ENCODE results near the gene BIRC6.
A peak's percentile ranks its signal among the peaks of the same experiment; 100 is the strongest.

Gene BIRC6

DNA sequence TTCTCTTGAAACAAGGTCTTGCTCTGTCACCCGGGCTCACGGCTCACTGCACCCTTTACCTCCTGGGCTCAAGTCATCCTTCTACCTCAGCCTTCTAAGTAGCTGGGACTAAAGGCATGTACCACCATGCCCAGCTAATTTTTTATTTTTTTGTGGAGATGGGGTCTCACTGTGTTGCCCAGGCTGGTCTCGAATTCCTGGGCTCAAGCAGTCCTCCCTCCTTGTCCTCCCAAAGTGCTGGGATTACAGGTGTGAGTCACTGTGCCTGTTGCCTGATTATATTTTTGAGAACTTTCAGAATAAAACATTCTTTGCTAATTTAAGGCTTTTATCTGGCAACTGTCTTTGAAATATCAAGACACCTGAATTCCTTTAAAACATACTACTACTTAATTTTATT is 47.9 kb downstream of the BIRC6 start:
- no peak for ATAC-seq
- TF ChIP-seq ZFP3 (CRISPR knock-in tag; IDR thresholded peaks at IDR 0.05) (no peak), ZFP30 (CRISPR knock-in tag; IDR thresholded peaks at IDR 0.05) (no peak), PPARA (CRISPR knock-in tag; IDR thresholded peaks at IDR 0.05; ENCODE audit: borderline replicate concordance) (no peak), CSDC2 (CRISPR knock-in tag; IDR thresholded peaks at IDR 0.05) (no peak)
- TF ChIP-seq, protein P1, sequence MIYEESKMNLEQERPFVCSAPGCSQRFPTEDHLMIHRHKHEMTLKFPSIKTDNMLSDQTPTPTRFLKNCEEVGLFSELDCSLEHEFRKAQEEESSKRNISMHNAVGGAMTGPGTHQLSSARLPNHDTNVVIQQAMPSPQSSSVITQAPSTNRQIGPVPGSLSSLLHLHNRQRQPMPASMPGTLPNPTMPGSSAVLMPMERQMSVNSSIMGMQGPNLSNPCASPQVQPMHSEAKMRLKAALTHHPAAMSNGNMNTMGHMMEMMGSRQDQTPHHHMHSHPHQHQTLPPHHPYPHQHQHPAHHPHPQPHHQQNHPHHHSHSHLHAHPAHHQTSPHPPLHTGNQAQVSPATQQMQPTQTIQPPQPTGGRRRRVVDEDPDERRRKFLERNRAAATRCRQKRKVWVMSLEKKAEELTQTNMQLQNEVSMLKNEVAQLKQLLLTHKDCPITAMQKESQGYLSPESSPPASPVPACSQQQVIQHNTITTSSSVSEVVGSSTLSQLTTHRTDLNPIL (CRISPR knock-in tag; IDR thresholded peaks at IDR 0.05; ENCODE audit: low read depth) = no peak

DNA sequence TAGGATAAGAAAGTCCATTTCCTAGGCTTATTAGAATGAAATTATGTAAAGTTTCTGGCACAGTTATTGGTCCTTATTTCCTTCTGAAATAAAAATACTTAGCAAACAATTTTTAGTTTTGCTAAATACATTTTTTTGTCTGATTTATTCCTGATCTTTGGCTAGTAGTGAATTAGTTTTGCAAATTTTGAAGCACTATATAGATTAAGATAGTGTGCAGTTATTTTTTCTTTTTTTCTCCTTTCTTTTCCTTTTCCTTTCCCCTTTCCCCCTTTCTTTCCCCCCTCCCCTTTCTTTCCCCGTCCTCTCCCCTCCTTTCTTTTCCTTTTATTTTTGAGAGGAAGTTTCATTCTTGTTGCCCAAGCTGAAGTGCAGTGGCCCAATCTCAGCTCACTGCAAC is 59.7 kb downstream of the BIRC6 start:
- no peak for ATAC-seq
- no peak for TF ChIP-seq ESRRG (CRISPR knock-in tag; IDR thresholded peaks at IDR 0.05)
- no peak for TF ChIP-seq OSR1 (CRISPR knock-in tag; IDR thresholded peaks at IDR 0.05)
- TF ChIP-seq TCF4 (CRISPR knock-in tag; IDR thresholded peaks at IDR 0.05; ENCODE audit: borderline replicate concordance) = no peak

DNA sequence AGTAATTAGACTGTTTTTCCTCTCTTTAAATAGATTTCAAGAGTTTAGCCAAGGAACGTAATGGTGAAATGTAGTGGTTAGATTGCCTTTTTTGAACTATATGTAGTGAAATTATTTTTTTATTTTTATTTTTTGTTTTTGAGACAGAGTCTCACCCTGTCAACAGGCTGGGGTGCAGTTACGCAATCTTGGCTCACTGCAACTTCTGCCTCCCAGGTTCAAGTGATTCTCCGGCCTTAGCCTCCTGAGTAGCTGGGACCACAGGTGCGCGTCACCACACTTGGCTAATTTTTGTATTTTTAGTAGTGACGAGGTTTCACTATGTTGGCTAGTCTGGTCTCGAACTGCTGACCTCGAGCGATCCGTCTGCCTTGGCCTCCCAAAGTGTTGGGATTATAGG is 60.8 kb downstream of the BIRC6 start:
- TF ChIP-seq ZC3H10 (CRISPR knock-in tag; IDR thresholded peaks at IDR 0.05) (no peak), RARB (CRISPR knock-in tag; IDR thresholded peaks at IDR 0.05) (no peak), CSDC2 (CRISPR knock-in tag; IDR thresholded peaks at IDR 0.05) (no peak), ZFP30 (CRISPR knock-in tag; IDR thresholded peaks at IDR 0.05) (no peak)
- TF ChIP-seq, protein P2, sequence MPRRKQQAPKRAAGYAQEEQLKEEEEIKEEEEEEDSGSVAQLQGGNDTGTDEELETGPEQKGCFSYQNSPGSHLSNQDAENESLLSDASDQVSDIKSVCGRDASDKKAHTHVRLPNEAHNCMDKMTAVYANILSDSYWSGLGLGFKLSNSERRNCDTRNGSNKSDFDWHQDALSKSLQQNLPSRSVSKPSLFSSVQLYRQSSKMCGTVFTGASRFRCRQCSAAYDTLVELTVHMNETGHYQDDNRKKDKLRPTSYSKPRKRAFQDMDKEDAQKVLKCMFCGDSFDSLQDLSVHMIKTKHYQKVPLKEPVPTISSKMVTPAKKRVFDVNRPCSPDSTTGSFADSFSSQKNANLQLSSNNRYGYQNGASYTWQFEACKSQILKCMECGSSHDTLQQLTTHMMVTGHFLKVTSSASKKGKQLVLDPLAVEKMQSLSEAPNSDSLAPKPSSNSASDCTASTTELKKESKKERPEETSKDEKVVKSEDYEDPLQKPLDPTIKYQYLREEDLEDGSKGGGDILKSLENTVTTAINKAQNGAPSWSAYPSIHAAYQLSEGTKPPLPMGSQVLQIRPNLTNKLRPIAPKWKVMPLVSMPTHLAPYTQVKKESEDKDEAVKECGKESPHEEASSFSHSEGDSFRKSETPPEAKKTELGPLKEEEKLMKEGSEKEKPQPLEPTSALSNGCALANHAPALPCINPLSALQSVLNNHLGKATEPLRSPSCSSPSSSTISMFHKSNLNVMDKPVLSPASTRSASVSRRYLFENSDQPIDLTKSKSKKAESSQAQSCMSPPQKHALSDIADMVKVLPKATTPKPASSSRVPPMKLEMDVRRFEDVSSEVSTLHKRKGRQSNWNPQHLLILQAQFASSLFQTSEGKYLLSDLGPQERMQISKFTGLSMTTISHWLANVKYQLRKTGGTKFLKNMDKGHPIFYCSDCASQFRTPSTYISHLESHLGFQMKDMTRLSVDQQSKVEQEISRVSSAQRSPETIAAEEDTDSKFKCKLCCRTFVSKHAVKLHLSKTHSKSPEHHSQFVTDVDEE (CRISPR knock-in tag; IDR thresholded peaks at IDR 0.05) = no peak
- no peak for ATAC-seq

DNA sequence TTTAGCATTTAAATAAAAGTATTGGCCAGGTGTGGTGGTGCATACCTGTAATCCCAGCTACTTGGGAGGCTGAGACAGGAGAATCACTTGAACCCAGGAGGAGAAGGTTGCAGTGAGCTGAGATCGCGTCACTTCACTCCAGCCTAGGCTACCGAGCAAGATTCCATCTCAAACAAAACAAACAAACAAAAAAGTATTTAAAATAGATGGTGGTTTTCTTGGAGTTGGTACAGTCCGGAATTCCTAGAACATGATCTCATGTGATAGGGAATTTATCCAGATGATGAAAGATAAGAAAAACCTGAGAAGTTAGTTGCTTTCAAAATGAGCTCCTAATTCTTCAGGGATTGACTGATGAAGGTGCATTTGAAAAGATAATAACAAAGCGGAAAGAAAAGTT is 62.0 kb downstream of the BIRC6 start:
- TF ChIP-seq ZNF565 (CRISPR knock-in tag; conservative IDR thresholded peaks at IDR 0.05; ENCODE audit: low read depth) (no peak), CSDC2 (CRISPR knock-in tag; IDR thresholded peaks at IDR 0.05) (no peak), TCF4 (CRISPR knock-in tag; IDR thresholded peaks at IDR 0.05; ENCODE audit: borderline replicate concordance) (no peak), ZC3H10 (CRISPR knock-in tag; IDR thresholded peaks at IDR 0.05) (no peak)
- TF ChIP-seq, protein P3, sequence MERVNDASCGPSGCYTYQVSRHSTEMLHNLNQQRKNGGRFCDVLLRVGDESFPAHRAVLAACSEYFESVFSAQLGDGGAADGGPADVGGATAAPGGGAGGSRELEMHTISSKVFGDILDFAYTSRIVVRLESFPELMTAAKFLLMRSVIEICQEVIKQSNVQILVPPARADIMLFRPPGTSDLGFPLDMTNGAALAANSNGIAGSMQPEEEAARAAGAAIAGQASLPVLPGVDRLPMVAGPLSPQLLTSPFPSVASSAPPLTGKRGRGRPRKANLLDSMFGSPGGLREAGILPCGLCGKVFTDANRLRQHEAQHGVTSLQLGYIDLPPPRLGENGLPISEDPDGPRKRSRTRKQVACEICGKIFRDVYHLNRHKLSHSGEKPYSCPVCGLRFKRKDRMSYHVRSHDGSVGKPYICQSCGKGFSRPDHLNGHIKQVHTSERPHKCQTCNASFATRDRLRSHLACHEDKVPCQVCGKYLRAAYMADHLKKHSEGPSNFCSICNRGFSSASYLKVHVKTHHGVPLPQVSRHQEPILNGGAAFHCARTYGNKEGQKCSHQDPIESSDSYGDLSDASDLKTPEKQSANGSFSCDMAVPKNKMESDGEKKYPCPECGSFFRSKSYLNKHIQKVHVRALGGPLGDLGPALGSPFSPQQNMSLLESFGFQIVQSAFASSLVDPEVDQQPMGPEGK (CRISPR knock-in tag; IDR thresholded peaks at IDR 0.05; ENCODE audit: borderline replicate concordance) = no peak
- TF ChIP-seq, protein P1 (CRISPR knock-in tag; IDR thresholded peaks at IDR 0.05; ENCODE audit: low read depth) = 0 out of 2 replicates have a peak, but pooled peaks have one; percentile 55
- no peak for ATAC-seq

DNA sequence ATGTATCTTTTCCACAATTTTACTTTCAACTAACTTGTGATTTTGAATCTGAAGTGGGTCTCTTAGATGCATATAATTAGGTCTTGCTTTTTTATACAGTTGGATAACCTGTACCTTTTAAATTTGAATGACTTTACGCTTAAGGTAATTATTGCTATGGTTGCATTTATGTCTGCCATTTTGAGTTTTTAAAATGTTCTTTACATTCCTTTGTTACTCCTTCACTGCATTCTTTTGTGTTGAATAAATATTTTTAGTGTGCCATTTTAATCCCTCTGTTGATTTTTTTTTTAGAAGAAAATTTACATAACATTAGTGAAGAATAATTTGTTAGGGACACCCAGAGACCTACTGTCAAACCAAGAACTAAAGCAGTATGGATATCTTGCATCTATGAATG is 65.3 kb downstream of the BIRC6 start:
- no peak for ATAC-seq
- TF ChIP-seq GLIS3 (CRISPR knock-in tag; IDR thresholded peaks at IDR 0.05) = no peak
- TF ChIP-seq, protein P3 (CRISPR knock-in tag; IDR thresholded peaks at IDR 0.05; ENCODE audit: borderline replicate concordance) = no peak
- TF ChIP-seq, protein P1 (CRISPR knock-in tag; IDR thresholded peaks at IDR 0.05; ENCODE audit: low read depth) = no peak
- no peak for TF ChIP-seq ZNF8 (CRISPR knock-in tag; IDR thresholded peaks at IDR 0.05)
- TF ChIP-seq, protein P2 (CRISPR knock-in tag; IDR thresholded peaks at IDR 0.05) = no peak
- TF ChIP-seq OSR1 (CRISPR knock-in tag; IDR thresholded peaks at IDR 0.05) = no peak
- no peak for TF ChIP-seq ISL1 (CRISPR knock-in tag; IDR thresholded peaks at IDR 0.05)
- TF ChIP-seq ZFP3 (CRISPR knock-in tag; IDR thresholded peaks at IDR 0.05) = no peak
- TF ChIP-seq, protein P4, sequence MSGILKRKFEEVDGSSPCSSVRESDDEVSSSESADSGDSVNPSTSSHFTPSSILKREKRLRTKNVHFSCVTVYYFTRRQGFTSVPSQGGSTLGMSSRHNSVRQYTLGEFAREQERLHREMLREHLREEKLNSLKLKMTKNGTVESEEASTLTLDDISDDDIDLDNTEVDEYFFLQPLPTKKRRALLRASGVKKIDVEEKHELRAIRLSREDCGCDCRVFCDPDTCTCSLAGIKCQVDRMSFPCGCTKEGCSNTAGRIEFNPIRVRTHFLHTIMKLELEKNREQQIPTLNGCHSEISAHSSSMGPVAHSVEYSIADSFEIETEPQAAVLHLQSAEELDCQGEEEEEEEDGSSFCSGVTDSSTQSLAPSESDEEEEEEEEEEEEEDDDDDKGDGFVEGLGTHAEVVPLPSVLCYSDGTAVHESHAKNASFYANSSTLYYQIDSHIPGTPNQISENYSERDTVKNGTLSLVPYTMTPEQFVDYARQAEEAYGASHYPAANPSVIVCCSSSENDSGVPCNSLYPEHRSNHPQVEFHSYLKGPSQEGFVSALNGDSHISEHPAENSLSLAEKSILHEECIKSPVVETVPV (CRISPR knock-in tag; IDR thresholded peaks at IDR 0.05) = no peak
- TF ChIP-seq ZNF565 (CRISPR knock-in tag; conservative IDR thresholded peaks at IDR 0.05; ENCODE audit: low read depth) = no peak
- TF ChIP-seq BACH2 (CRISPR knock-in tag; IDR thresholded peaks at IDR 0.05; ENCODE audit: borderline replicate concordance) = no peak
- TF ChIP-seq CSDC2 (CRISPR knock-in tag; IDR thresholded peaks at IDR 0.05) = no peak

Data from SK-N-SH treated with all-trans-retinoic acid at 6 μM for 48 hours (cell line).